ENCODE measurements around the gene ZNF684. TPM values are rescaled to one million over a fixed set of nuclear protein-coding genes. Genes with fewer than 3 reads are reported as not detected.

ZNF684 gene
- total and polyA plus RNA-seq, 2 of the 8 experiments (the other 6 are each of a cell fraction or from before 2014, with no cell fraction given): 2.4 to 9.3 TPM

GRCh38 chr1:40564506-40564905, 33.1 kb downstream of the ZNF684 start:
- no peak overlapping the region for H3K56ac ChIP-seq (replicated peaks; ENCODE audit: insufficient read length, low read depth, low read length)
- no peak overlapping the region for H2AK5ac ChIP-seq (ENCODE audit: low read depth, low read length)
- WGBS, 2 experiments (ENCODE audit: extremely low coverage in 1 of 2, insufficient coverage in 1 of 2, insufficient read length in 1 of 2, insufficient replicate concordance in 2 of 2, low coverage in 1 of 2, low lambda C conversion rate in 2 of 2, missing lambda C conversion rate in 1 of 2): 83% methylated on average over 3 of the region's 3 CpGs; no CpG with 5 or more reads in 1 of the 2 experiments
- H2BK120ac ChIP-seq (replicated peaks; ENCODE audit: low read depth, low read length): no peak overlapping the region
- no peak overlapping the region for H3K14ac ChIP-seq (ENCODE audit: insufficient read length)
- no peak overlapping the region for H3K23ac ChIP-seq (ENCODE audit: insufficient read length)
- no peak overlapping the region for H2BK20ac ChIP-seq (ENCODE audit: low read length)
- H4K5ac ChIP-seq (ENCODE audit: insufficient read length, low read depth, low read length): no peak overlapping the region
- DNase-seq (ENCODE audit: low read depth in 1 of 2, low spot score in 2 of 2): no peak
- no peaks in the 10 kb centered on the region for H3K36me3 ChIP-seq (ENCODE audit: control insufficient read depth in 2 of 4, insufficient read depth in 4 of 4, low read length in 3 of 4)
- H3K9me3 ChIP-seq (ENCODE audit: insufficient read depth in 2 of 2, low read depth in 1 of 2, low read length in 1 of 2): no peaks in the 10 kb centered on the region
- H2AFZ ChIP-seq (ENCODE audit: low read length): no peak overlapping the region; the same call in 1 of the 2 replicates
- H3K79me2 ChIP-seq (ENCODE audit: control insufficient read depth in 1 of 2, insufficient read depth in 2 of 2, low read length in 2 of 2): no peaks in the 10 kb centered on the region
- H4K20me1 ChIP-seq (replicated peaks in 1 of 2; ENCODE audit: control insufficient read depth in 1 of 2, insufficient read depth in 2 of 2, low read length in 2 of 2): no peaks in the 10 kb centered on the region
- ChIA-PET CTCF (ENCODE audit: partially characterized antibody) (interaction anchor here (0.9 to 1.2 kb wide), 2 partner anchors 10 to 49 kb away, joined by 3 to 4 read pairs; no protein-coding TSS in a partner anchor), POLR2A (ENCODE audit: partially characterized antibody) (no interaction called here)
- H3K23me2 ChIP-seq (ENCODE audit: low read depth, low read length): no peaks in the 10 kb centered on the region
- H3K18ac ChIP-seq (ENCODE audit: extremely low read depth, low read length): no peak overlapping the region
- no peak overlapping the region for H3K4me2 ChIP-seq (ENCODE audit: insufficient read depth in 1 of 2, low read depth in 2 of 2, low read length in 2 of 2)
- FAIRE-seq: no peak
- H3K79me1 ChIP-seq (ENCODE audit: low read depth, low read length): no peaks in the 10 kb centered on the region
- H3K27me3 ChIP-seq (replicated peaks in 1 of 4; ENCODE audit: control insufficient read depth in 3 of 4, extremely low read depth in 1 of 4, insufficient read depth in 3 of 4, low read length in 3 of 4): no peaks in the 10 kb centered on the region
- no peak overlapping the region for H2BK12ac ChIP-seq (ENCODE audit: low read depth, low read length)
- H2BK15ac ChIP-seq (ENCODE audit: low read length): no peak overlapping the region
- no peak overlapping the region for H3K9ac ChIP-seq (replicated peaks in 1 of 4; ENCODE audit: extremely low read depth in 1 of 4, low read depth in 3 of 4, low read length in 3 of 4)
- no peak overlapping the region for H4K8ac ChIP-seq (ENCODE audit: extremely low read depth, insufficient read depth, low read length)
- TF ChIP-seq NANOG (IDR thresholded peaks at IDR 0.05; ENCODE audit: insufficient read depth, low read depth, low read length, poor library complexity, severe bottlenecking): no peak
- no peaks in the 10 kb centered on the region for H3K4me1 ChIP-seq (replicated peaks in 1 of 4; ENCODE audit: control insufficient read depth in 3 of 4, insufficient read depth in 4 of 4, low read length in 3 of 4)
- no peak overlapping the region for H3K27ac ChIP-seq (ENCODE audit: low read depth, low read length)
- no peak overlapping the region for H2BK5ac ChIP-seq (ENCODE audit: low read depth, low read length)
- H4K91ac ChIP-seq (replicated peaks; ENCODE audit: insufficient read length, low read length): no peak overlapping the region
- H3K4me3 ChIP-seq (ENCODE audit: extremely low read depth in 1 of 4, insufficient read depth in 2 of 4, low read depth in 3 of 4, low read length in 4 of 4): no peak overlapping the region
- H3K4ac ChIP-seq (replicated peaks; ENCODE audit: insufficient read length, low read depth, low read length): no peak overlapping the region

All from H1 (cell line).